Mucosa of descending colon (tissue), 3 donors: Measurements from ENCODE around the gene UMAD1. TPM values are rescaled to one million over a fixed set of nuclear protein-coding genes. Genes with fewer than 3 reads are reported as not detected.

ENCODE experiments used
- ATAC-seq: fragments of 200-7000 bp; cut with Tn5 transposase; one replicate; pipeline ENCODE4 v1.9.1; 2020; ENCODE audit warnings: mild to moderate bottlenecking, moderate library complexity
- DNase-seq, 3 donors: peaks; one replicate each; pipeline ENCODE4 v3.0.0-alpha.2; 2020
- H3K36me3 ChIP-seq: fragments of 200-600 bp; one replicate; pipeline ENCODE4 v1.8.0; 2021; ENCODE audit warnings: low read depth, mild to moderate bottlenecking
- H3K4me1 ChIP-seq: fragments of 200-600 bp; one replicate; pipeline ENCODE4 v1.8.0; 2021; ENCODE audit warnings: low read depth, mild to moderate bottlenecking
- H3K4me3 ChIP-seq: fragments of 200-600 bp; one replicate; pipeline ENCODE4 v1.8.0; 2021; ENCODE audit warnings: mild to moderate bottlenecking
- H3K9me3 ChIP-seq: fragments of 200-600 bp; one replicate; pipeline ENCODE4 v1.8.0; 2021; ENCODE audit warnings: mild to moderate bottlenecking
- CTCF ChIP-seq: fragments of 200-600 bp; IDR thresholded peaks from one replicate; pipeline ENCODE4 v1.8.0; 2022; ENCODE audit warnings: antibody characterized with exemption, mild to moderate bottlenecking
- intact Hi-C, 2 donors: fragments of 100-400 bp; cut with DNase I in 1 of 2; cut with micrococcal nuclease in 1 of 2; formaldehyde crosslinking; loops; one replicate each; pipeline versions ENCODE4 v1.11.0 to v1.11.1; 2022; cut with DNase I, micrococcal nuclease
- total RNA-seq, 3 donors: library from RNA; stranded (reverse); fragmentation: NEBNext Ultra II Directional in 2 of 3; extraction: Animal tissue kit (Norgen Biotek cat#: 25700) in 2 of 3; gene quantifications; one replicate each; pipeline versions ENCODE4 v1.2.1 to v1.2.4, GENCODE V29; 2021 to 2023
- donor health status: DM: no; HTN: no; CAD: no; lungs with moderate emphysema.
- donor health status: DM: no; HTN: no; CAD: no.
- donor health status: DM: no; HTN: yes; CAD: no.

UMAD1 gene
- total RNA-seq, 3 donors from 2014 or later = 18.5 to 22.1 (median 18.6) TPM

DNA sequence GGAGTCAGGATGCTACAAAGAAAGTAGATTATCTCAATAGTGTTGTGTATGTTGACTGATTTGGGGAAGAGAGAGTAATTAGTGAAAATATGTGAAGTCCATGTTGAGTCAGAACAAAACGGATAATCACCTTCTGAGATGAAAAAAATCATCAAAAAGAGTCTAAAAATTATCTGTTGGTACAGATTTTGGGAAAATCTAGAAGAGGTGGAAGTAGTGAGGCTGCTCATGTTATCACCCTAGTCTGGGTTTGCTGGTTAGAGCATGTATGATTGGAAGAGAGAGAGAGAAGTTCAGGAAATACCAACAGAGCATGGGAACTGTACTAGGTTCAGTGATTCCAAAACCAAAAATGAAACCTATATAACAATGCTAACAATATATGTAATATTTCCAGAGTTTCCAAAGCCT lies 65.6 kb downstream of the UMAD1 start:
- no peaks in the 10 kb centered on the region for H3K36me3 ChIP-seq
- H3K9me3 ChIP-seq = no peaks in the 10 kb centered on the region
- ATAC-seq (no peak), DNase-seq (no peak)
- no peak overlapping the region for H3K4me3 ChIP-seq
- TF ChIP-seq CTCF = no peak
- H3K4me1 ChIP-seq = peaks cover 7% of the 10 kb centered on the region
- intact Hi-C loops = no loop called here

- no peak for TF ChIP-seq CTCF
- Histone ChIP-seq H3K9me3 (no peaks in the 10 kb centered on the region), H3K4me3 (no peak overlapping the region), H3K4me1 (peaks cover 7% of the 10 kb centered on the region), H3K36me3 (no peaks in the 10 kb centered on the region)
- intact Hi-C loops = no loop called here
- no peak for ATAC-seq
- no peak for DNase-seq
Measured at GRCh38 chr7:7706556-7707172, 66.1 kb downstream of the UMAD1 start.

DNA sequence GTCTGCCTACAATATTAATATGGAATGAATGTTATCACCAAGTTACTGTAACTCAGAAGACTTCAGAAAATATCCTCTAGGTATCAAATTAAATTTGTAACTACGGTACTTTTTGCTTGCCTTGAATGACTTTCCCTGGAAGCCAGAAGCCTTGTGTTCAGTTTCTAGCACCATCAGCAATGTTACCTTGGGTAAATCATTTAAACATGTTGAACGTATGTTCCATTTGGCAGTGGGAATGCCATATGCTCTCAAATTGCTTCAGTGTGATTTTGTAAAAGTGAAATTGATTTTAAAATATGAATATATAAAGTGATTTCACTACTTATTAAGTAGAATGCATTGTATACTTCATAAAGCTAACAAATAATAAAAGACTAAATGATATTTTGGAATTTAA lies 66.7 kb downstream of the UMAD1 start:
- Histone ChIP-seq H3K4me1 (peaks cover 7% of the 10 kb centered on the region), H3K4me3 (no peak overlapping the region), H3K36me3 (no peaks in the 10 kb centered on the region), H3K9me3 (no peaks in the 10 kb centered on the region)
- intact Hi-C loops = no loop called here
- DNase-seq (no peak), ATAC-seq (no peak)
- TF ChIP-seq CTCF = no peak

- peaks cover 5% of the 10 kb centered on the region for H3K4me1 ChIP-seq
- no peak overlapping the region for H3K4me3 ChIP-seq
- DNase-seq (no peak), ATAC-seq (no peak)
- H3K36me3 ChIP-seq = no peaks in the 10 kb centered on the region
- H3K9me3 ChIP-seq = no peaks in the 10 kb centered on the region
- TF ChIP-seq CTCF = no peak
- intact Hi-C loops = no loop called here
Measured at GRCh38 chr7:7707806-7708205, 67.3 kb downstream of the UMAD1 start.

GRCh38 chr7:7709291-7709690 lies 68.7 kb downstream of the UMAD1 start:
- H3K4me1 ChIP-seq = no peaks in the 10 kb centered on the region
- H3K4me3 ChIP-seq = no peak overlapping the region
- DNase-seq (no peak), ATAC-seq (no peak)
- TF ChIP-seq CTCF = no peak
- H3K9me3 ChIP-seq = no peaks in the 10 kb centered on the region
- no peaks in the 10 kb centered on the region for H3K36me3 ChIP-seq
- intact Hi-C loops = no loop called here

DNA sequence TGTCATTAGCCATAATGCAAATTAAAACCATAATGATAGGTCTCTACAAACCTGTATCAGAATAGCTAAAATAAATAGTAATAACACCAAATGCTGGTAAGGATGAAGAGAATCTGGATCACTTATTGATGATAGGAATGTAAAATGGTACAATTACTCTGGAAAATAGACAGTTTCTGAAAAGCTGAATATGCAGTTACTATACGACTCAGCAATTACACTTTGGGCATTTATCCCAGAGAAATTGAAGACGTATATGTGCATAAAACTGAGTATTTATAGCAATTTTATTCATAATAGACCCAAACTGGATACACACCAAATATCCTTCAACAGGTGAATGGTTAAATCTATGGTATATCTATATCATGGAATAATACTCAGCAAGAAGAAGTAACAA lies 69.9 kb downstream of the UMAD1 start:
- intact Hi-C loops = no loop called here
- H3K4me1 ChIP-seq = no peaks in the 10 kb centered on the region
- H3K9me3 ChIP-seq = no peaks in the 10 kb centered on the region
- no peak overlapping the region for H3K4me3 ChIP-seq
- DNase-seq (no peak), ATAC-seq (no peak)
- H3K36me3 ChIP-seq = no peaks in the 10 kb centered on the region
- TF ChIP-seq CTCF = no peak
